Esophagus muscularis mucosa (tissue), 4 donors: ENCODE data around the gene SF3A1. TPM values are rescaled to one million over a fixed set of nuclear protein-coding genes. Genes with fewer than 3 reads are reported as not detected.
"Not testable (repeated sequence)": the region's sequence is repeated elsewhere in the genome, so short reads cannot be mapped to it uniquely, and the experiment has no call there.

Experiments
- DNase-seq: peaks from one replicate; pipeline ENCODE4 v3.0.0-alpha.2; 2017; ENCODE audit errors: extremely low spot score
- H3K27ac ChIP-seq, 4 donors: fragments of 200-600 bp; sonication (generic); replicated peaks in 1 of 4; 1 replicate in 3 of 4; 2 replicates in 1 of 4; pipeline ENCODE4 v1.5.1; 2016 to 2019; ENCODE audit warnings: mild to moderate bottlenecking in 1 of 4
- H3K27me3 ChIP-seq, 4 donors: fragments of 200-600 bp; sonication (generic); one replicate each; pipeline versions ENCODE4 v1.5.1 to v1.6.0; 2016 to 2019
- H3K36me3 ChIP-seq, 4 donors: fragments of 200-600 bp; sonication (generic); one replicate each; pipeline ENCODE4 v1.5.1; 2016 to 2019
- H3K4me1 ChIP-seq, 4 donors: fragments of 200-600 bp; sonication (generic); one replicate each; pipeline ENCODE4 v1.5.1; 2016 to 2019
- H3K4me3 ChIP-seq, 4 donors: fragments of 200-600 bp; sonication (generic); 1 replicate in 2 of 4; 2 replicates in 2 of 4; pipeline ENCODE4 v1.5.1; 2016 to 2019; ENCODE audit warnings: mild to moderate bottlenecking in 4 of 4, moderate library complexity in 1 of 4
- H3K9me3 ChIP-seq, 4 donors: fragments of 200-600 bp; sonication (generic); 1 replicate in 3 of 4; 2 replicates in 1 of 4; pipeline ENCODE4 v1.5.1; 2016 to 2019
- CTCF ChIP-seq, 3 experiments: fragments of 200-600 bp in 2 of 3; fragments of 450-650 bp in 1 of 3; sonication (generic) in 2 of 3; IDR thresholded peaks; one replicate each; pipeline ENCODE4 v1.5.1; 2017 to 2019; ENCODE audit warnings: antibody characterized with exemption in 3 of 3, mild to moderate bottlenecking in 2 of 3, moderate library complexity in 1 of 3
- EP300 ChIP-seq: sonication (generic); formaldehyde crosslinking; IDR thresholded peaks from one replicate; pipeline ENCODE4 v1.6.1; 2017; ENCODE audit warnings: antibody characterized with exemption
- POLR2A ChIP-seq: fragments of 450-650 bp; IDR thresholded peaks from one replicate; pipeline ENCODE4 v1.6.1; 2017; ENCODE audit warnings: antibody characterized with exemption, moderate library complexity, mild to moderate bottlenecking, low read depth
- POLR2AphosphoS5 ChIP-seq, 2 donors: sonication (generic); formaldehyde crosslinking; IDR thresholded peaks; one replicate each; pipeline ENCODE4 v1.6.1; 2017; ENCODE audit warnings: antibody characterized with exemption in 2 of 2
- WGBS: methylation state at CpG from one replicate; pipeline ENCODE4 v1.1.5; 2018; 5-methylcytosine and 5-hydroxymethylcytosine counted together
- intact Hi-C: fragments of 100-400 bp; cut with DNase I; formaldehyde crosslinking; loops from one replicate; pipeline ENCODE4 v1.15.1; 2023
- total RNA-seq, 4 donors: library from RNA; depleted of rRNA; stranded (reverse); fragments of >200 nt; gene quantifications; one replicate each; pipeline versions ENCODE4 v1.1.0 to v1.2.1, GENCODE V29; 2016

SF3A1 gene
- total RNA-seq = 10 to 100 TPM; 32.8 to 85.8 (median 60.0) TPM

GRCh38 chr22:30356449-30357235 lies at the start of gene SF3A1, which contains the start of gene CCDC157:
Gene SF3A1 (minus strand): TSS chr22:30356894. CDS start chr22:30356792, 102 bp downstream.
Gene CCDC157 (plus strand): TSS chr22:30357007. CDS start chr22:30366001, 8,994 bp downstream.
- Histone ChIP-seq H3K27me3 (no peaks in the 10 kb centered on the region), H3K9me3 (no peaks in the 10 kb centered on the region), H3K27ac (peak within 1 kb of the TSS; percentile 94 to 97 (median 96)), H3K4me1 (peaks cover 30 to 56% (median 48%) of the 10 kb centered on the region in 4 donors), H3K36me3 (peaks cover 13 to 23% (median 14%) of the 10 kb centered on the region in 4 donors), H3K4me3 (peak within 1 kb of the TSS; percentile 75 to 82 (median 81))
- 0% methylated on average over 10 of the region's 91 CpGs for WGBS
- TF ChIP-seq POLR2AphosphoS5 (IDR thresholded peaks at IDR 0.05) (peak; percentile 95 to 98), EP300 (peak; percentile 28), CTCF (IDR thresholded peaks at IDR 0.05) (peak in 1 of 3 experiments; percentile 20), POLR2A (peak; percentile 82)
- intact Hi-C loops = no loop called here
- DNase-seq = peak; percentile 96

- no peak for TF ChIP-seq POLR2AphosphoS5 (IDR thresholded peaks at IDR 0.05)
- no peak for TF ChIP-seq CTCF (IDR thresholded peaks at IDR 0.05)
- no peak for TF ChIP-seq POLR2A
- no peak for TF ChIP-seq EP300
- intact Hi-C loops = no loop called here
- H3K27ac ChIP-seq = no peak overlapping the region
- H3K9me3 ChIP-seq = no peaks in the 10 kb centered on the region
- no peaks in the 10 kb centered on the region for H3K27me3 ChIP-seq
- H3K36me3 ChIP-seq = peaks cover 17 to 61% (median 39%) of the 10 kb centered on the region in 4 donors
- peaks cover 0 to 7% (median 2%) of the 10 kb centered on the region in 4 donors for H3K4me1 ChIP-seq
- H3K4me3 ChIP-seq = no peak overlapping the region
- DNase-seq = no peak
- 97% methylated on average over 6 of the region's 6 CpGs for WGBS
Observed at GRCh38 chr22:30406400-30406799, 49.7 kb upstream of the SF3A1 start.

- Histone ChIP-seq H3K27me3 (no peaks in the 10 kb centered on the region), H3K36me3 (peaks cover 17 to 54% (median 35%) of the 10 kb centered on the region in 4 donors), H3K4me3 (no peak overlapping the region), H3K4me1 (peaks cover 0 to 7% (median 2%) of the 10 kb centered on the region in 4 donors), H3K27ac (no peak overlapping the region), H3K9me3 (no peaks in the 10 kb centered on the region)
- WGBS = 65% methylated on average over 4 of the region's 4 CpGs
- intact Hi-C loops = no loop called here
- no peak for DNase-seq
- TF ChIP-seq CTCF (IDR thresholded peaks at IDR 0.05) (no peak), EP300 (no peak)
Observed at GRCh38 chr22:30405731-30406130, 49.0 kb upstream of the SF3A1 start.

GRCh38 chr22:30404307-30404706 lies 47.6 kb upstream of the SF3A1 start:
- Histone ChIP-seq H3K27ac (no peak overlapping the region), H3K27me3 (no peaks in the 10 kb centered on the region), H3K4me1 (peaks cover 0 to 7% (median 6%) of the 10 kb centered on the region in 4 donors), H3K4me3 (no peak overlapping the region), H3K9me3 (no peaks in the 10 kb centered on the region), H3K36me3 (peaks cover 12 to 40% (median 27%) of the 10 kb centered on the region in 4 donors)
- intact Hi-C loops = no loop called here
- TF ChIP-seq EP300 (no peak), CTCF (IDR thresholded peaks at IDR 0.05) (no peak), POLR2AphosphoS5 (IDR thresholded peaks at IDR 0.05) (no peak), POLR2A (no peak)
- WGBS = 78% methylated on average over 6 of the region's 6 CpGs
- DNase-seq = no peak

- H3K27me3 ChIP-seq, DNase-seq, H3K9me3 ChIP-seq, H3K27ac ChIP-seq, intact Hi-C loops, H3K4me3 ChIP-seq: not testable (repeated sequence)
- Histone ChIP-seq H3K36me3 (peaks cover 7 to 24% (median 12%) of the 10 kb centered on the region in 4 donors), H3K4me1 (peaks cover 0 to 22% (median 19%) of the 10 kb centered on the region in 4 donors)
- 95% methylated on average over 5 of the region's 5 CpGs for WGBS
Observed at GRCh38 chr22:30402766-30403104, 46.0 kb upstream of the SF3A1 start.
